ENCODE data around the gene FGD3.

DNA sequence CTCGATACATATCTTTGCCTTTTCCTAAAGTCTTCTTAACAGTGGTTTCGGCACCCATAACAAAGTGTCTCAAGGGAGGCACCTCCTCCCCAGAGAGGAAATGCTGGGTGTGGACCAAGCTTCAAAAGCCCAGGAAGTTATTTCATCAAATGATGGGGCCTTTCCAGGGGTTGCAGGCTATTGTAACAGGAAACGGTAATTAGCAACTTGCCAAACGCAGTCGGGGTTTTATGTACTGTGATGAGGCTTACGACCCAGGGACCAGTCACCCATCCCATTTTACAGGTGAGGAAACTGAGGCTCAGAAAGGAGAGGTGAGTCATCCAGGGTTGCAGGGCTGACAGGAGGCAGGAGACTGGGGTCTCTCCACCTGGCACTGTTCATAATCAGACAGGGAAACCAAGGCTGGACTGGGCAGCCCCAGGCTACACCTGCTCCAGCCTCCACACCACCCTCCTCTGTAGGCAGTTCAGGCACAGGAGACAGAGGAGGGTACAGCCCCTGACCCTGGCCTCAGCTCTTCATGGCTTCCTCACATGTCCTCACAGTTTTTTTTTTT, 81.2 kb downstream of the FGD3 start:
- TF ChIP-seq CTCF (conservative IDR thresholded peaks at IDR 0.05) (no peak), ZFX (IDR thresholded peaks at IDR 0.05) (no peak)

Data from C4-2B (cell line).